HT1080 (cell line): ENCODE data around the gene SRC. TPM values are rescaled to one million over a fixed set of nuclear protein-coding genes. Genes with fewer than 3 reads are reported as not detected.

Experiments
- DNase-seq: peaks from one replicate; pipeline ENCODE4 v3.0.0-alpha.2; 2015; ENCODE audit warnings: low read depth
- total RNA-seq: library from RNA; depleted of rRNA; stranded (reverse); fragments of >200 nt; shearing (Covaris generic); gene quantifications from 2 replicates; pipeline ENCODE4 v1.2.3, GENCODE V29; 2014; rRNA removed

The SRC gene
- total RNA-seq, 1 experiment from 2014 or later: 13.9 TPM

DNA sequence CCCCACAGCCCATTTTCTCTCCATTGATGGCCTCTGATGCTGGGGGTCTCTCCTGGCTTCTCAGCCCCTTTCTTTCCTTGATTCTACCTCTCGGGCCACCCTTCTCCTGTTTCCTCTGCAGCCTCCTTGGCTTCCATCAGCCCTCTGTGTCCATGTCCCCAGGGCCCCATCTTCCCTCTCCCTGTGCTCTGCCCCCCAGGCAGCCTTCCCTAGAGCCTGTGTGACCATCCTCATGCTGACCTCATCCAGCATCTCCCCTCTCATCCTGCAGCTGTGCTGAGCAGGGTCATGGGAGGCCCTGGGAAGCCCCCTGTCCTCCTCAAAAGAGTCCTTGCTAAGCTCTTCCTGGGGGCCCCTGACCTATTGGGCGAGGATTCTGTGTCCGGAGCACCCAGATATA, 101.7 kb downstream of the SRC start:
- no peak for DNase-seq

DNA sequence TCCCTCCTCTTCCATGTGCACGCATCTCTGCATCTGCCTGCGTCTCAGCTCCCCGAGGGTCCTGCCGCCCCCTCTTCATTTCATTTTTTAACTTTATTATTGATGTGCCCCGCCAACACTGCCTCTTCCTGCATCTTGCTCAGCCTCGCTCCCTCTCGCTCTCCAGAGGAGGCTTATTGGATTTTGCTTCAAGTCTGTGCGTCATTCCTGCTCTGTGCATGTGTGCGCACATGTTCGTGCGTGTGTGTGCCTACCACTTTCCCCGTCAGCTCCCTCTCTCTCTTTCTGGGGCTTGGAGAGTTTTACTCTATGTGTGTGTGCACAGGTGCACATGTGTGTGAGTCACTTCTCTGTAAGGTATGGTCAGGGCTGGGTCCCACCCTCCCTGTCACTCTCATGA, 103.3 kb downstream of the SRC start:
- DNase-seq: no peak

DNA sequence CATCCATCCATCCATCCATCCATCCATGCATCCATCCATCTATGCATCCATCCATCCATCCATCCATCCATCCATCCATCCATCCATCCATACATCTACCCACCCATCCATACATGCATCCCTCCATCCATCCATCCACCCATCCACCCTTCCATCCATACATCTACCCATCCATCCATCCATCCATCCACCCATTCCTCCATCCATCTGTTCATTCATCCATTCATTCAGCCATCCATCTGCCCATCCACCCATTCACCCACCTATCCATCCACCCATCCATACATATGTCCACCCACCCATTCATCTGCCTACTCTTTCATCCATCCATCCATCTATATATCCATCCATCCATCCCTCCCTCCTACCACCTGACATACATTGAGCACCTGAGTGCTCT, 104.4 kb downstream of the SRC start:
- DNase-seq: no peak

DNA sequence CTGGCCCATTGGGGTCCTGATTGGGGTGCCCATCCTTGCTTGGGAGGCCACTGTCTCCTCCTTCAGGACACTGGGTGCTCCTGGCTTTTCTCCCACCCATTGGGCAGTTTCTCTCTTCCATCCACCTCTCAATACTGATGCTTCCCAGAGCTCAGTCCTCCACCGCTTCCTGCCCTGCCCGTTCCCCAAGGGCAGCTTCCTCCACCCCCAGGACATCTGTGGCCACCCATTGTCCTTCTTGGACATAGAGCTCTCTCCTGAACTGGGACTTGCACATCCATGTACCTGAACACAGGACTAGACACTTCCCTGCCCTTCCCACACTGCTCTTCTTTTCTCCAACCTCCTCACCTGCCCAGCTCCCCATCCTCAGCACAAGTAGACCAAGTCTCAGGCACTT, 105.7 kb downstream of the SRC start:
- DNase-seq: no peak

DNA sequence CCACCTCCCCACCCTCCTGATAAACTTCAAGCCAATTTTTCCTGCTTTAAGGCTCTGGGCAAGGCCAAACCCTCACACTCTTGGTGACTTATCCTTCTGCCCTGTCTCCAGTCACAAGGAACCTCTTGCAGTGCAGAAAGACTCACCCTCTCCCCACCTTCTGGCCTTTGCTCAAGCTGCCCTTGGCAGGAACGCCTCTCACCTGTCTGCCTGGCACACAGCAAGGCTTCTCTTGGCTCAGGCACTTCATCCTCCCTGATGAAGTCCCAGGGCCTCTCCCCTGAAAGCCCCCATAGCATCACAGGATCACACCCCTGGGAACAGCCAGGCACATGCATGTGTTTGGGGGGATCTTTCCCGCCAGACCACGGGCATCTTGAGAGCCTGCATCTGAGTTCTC, 106.3 kb downstream of the SRC start:
- no peak for DNase-seq

DNA sequence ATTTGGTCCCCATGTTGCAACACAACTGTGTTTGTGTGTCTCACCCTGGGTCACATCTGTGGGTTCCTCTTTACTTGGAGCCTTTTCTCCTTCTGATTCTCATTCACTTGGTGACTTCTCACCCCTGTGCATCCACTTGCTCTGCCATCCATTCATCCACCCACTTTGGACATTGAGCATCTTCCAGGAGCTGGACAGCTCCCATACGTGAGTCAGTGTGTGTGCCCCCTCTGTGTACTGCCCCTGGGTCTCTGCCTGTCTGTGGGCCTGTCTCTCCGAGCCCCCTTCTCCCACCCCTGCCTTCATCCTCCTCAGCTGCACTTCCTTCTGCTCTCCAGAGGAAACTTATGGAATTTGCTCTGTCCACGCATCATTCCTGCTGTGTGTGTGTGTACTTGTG, 107.3 kb downstream of the SRC start:
- DNase-seq: no peak

DNA sequence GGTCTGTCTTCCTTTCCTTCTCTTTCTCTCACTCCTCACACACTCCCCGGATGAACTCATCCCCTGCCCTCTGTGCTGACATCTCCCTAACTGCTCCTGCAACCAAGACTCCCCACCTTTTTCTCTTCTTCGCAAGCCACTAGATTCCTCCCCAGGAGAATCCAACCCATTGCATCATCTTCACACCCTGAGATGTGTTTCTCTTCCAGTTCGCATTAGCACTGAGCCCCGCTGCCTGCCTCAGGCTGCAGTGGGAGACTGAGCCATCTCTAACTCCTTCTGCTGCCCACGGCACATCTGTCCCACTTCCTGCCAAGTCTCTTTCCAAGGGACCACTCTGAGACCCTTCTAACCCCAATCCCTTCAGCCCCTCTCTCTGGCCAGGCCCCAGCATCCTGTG, 107.9 kb downstream of the SRC start:
- DNase-seq: no peak

DNA sequence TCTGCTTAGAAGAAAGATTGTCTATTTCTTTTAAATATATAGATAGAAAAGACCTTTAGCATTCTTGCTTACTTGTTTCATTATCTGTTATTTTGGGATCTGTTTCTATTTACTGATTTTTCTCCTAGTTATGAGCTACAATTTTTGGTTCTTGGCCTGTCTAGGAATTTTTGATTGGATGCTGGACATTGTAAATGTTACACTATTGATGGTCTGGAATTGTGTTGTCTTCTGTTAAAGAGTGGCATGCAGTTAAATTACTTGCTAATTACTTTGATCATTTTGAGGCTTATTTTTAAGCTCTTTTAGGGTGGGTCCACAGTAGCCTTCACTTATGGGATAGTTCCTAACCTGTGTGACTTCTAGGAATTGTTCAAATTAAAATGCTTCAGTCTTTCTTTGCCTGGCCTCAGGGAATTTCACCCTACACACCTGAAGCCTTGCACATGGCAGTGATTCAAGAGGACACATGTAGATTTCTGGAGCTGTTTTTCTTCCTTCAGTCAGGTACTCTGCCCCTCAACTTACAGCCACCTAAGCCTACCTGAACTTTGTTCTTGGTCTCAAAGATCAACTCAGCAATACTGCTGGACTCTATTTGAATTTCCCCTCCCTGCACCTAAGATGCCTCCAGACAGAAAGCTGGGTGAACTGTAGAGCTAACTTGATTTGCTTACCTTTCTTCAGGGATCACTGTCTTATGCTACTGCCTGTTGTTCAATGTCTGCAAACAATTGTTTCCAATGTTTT, 108.9 kb downstream of the SRC start:
- no peak for DNase-seq

Other genes with a start within 250 kb of the SRC start
- 206 and 231 TPM in 2 replicates for gene RPN2, start 166.8 kb upstream of the SRC start, total RNA-seq
- gene MROH8, start 166.6 kb upstream of the SRC start, total RNA-seq: 1.5 and 3.3 TPM in 2 replicates
- not detected in 2 replicates for gene GHRH, start 84.3 kb upstream of the SRC start, total RNA-seq
- 18.9 and 20.5 TPM in 2 replicates for gene MANBAL, start 56.5 kb upstream of the SRC start, total RNA-seq
- not detected in 2 replicates for gene NNAT, start 175.1 kb downstream of the SRC start, total RNA-seq
- 37.1 and 44.9 TPM in 2 replicates for gene BLCAP, start 181.7 kb downstream of the SRC start, total RNA-seq